CD4-positive, CD25-positive, alpha-beta regulatory T cell (primary cell): ENCODE results near the gene DHX58. TPM values are rescaled to one million over a fixed set of nuclear protein-coding genes. Genes with fewer than 3 reads are reported as not detected.
A peak's percentile ranks its signal among the peaks of the same experiment; 100 is the strongest.

Experiments
- ATAC-seq, 2 donors: fragments of 150-1000 bp; cut with Tn5 transposase; one replicate each; pipeline ENCODE4 v1.10.0; 2021; ENCODE audit warnings: low read depth in 2 of 2, moderate number of reproducible peaks in 2 of 2, moderate library complexity in 1 of 2
- DNase-seq, 3 donors: peaks; one replicate each; pipeline versions ENCODE4 v3.0.0 to v3.0.0-alpha.2; 2012 to 2022; ENCODE audit warnings: mixed read lengths in 1 of 3
- H3K27ac ChIP-seq: one replicate; pipeline ENCODE4 v1.7.0; 2013; ENCODE audit warnings: mild to moderate bottlenecking, low read length; ENCODE audit not compliant: insufficient read depth, poor library complexity, severe bottlenecking
- H3K27me3 ChIP-seq: one replicate; pipeline ENCODE4 v1.7.0; 2013; ENCODE audit warnings: low read length; ENCODE audit not compliant: control insufficient read depth, insufficient read depth
- H3K36me3 ChIP-seq: one replicate; pipeline ENCODE4 v1.7.0; 2013; ENCODE audit warnings: mild to moderate bottlenecking, low read length, moderate library complexity; ENCODE audit not compliant: control insufficient read depth, insufficient read depth
- H3K4me1 ChIP-seq: 2 replicates; pipeline ENCODE4 v1.7.0; 2013; ENCODE audit warnings: mild to moderate bottlenecking, low read length; ENCODE audit not compliant: insufficient read depth, control insufficient read depth, poor library complexity, severe bottlenecking
- H3K4me3 ChIP-seq: one replicate; pipeline ENCODE4 v1.7.0; 2013; ENCODE audit warnings: low read depth, mild to moderate bottlenecking, low read length, moderate library complexity
- H3K9me3 ChIP-seq, 2 experiments: 1 replicate in 1 of 2; 2 replicates in 1 of 2; pipeline ENCODE4 v1.7.0; 2013; ENCODE audit warnings: low read length in 2 of 2, mild to moderate bottlenecking in 1 of 2, moderate library complexity in 1 of 2; ENCODE audit not compliant: control insufficient read depth in 2 of 2
- H3K27ac Mint-ChIP-seq, 3 donors: one replicate each; pipeline ENCODE4 v1.8.0; 2020 to 2022; ENCODE audit warnings: mild to moderate bottlenecking in 3 of 3, mixed read lengths in 3 of 3, moderate library complexity in 2 of 3
- H3K27me3 Mint-ChIP-seq: one replicate; pipeline ENCODE4 v1.8.0; 2022; ENCODE audit warnings: mild to moderate bottlenecking, mixed read lengths
- H3K36me3 Mint-ChIP-seq: one replicate; pipeline ENCODE4 v1.8.0; 2020; ENCODE audit warnings: mixed read lengths
- H3K4me1 Mint-ChIP-seq, 4 donors: one replicate each; pipeline ENCODE4 v1.8.0; 2020 to 2022; ENCODE audit warnings: mixed read lengths in 4 of 4, mild to moderate bottlenecking in 1 of 4
- H3K4me3 Mint-ChIP-seq, 4 donors: one replicate each; pipeline ENCODE4 v1.8.0; 2020 to 2022; ENCODE audit warnings: mild to moderate bottlenecking in 4 of 4, mixed read lengths in 4 of 4, moderate library complexity in 3 of 4
- H3K9me3 Mint-ChIP-seq, 7 donors: one replicate each; pipeline ENCODE4 v1.8.0; 2020 to 2022; ENCODE audit warnings: mixed read lengths in 7 of 7, mild to moderate bottlenecking in 3 of 7, moderate library complexity in 2 of 7
- polyA plus RNA-seq, 4 donors: library from polyadenylated mRNA; unstranded; fragments of 300-500 nt; fragmentation: Illumina TruSeq; gene quantifications; one replicate each; pipeline ENCODE4 v1.2.3, GENCODE V29; 2021
- total RNA-seq: library from RNA; stranded (reverse); gene quantifications from one replicate; pipeline ENCODE4 v1.2.3, GENCODE V29; 2022

DHX58 gene
- total and polyA plus RNA-seq, 5 donors from 2014 or later, result 7.2 to 24.4 (median 16.0) TPM

GRCh38 chr17:42092939-42093338 is 19.6 kb downstream of the DHX58 start:
- H3K36me3 Mint-ChIP-seq, result no peaks in the 10 kb centered on the region
- H3K4me1 ChIP-seq, result peaks cover 4% of the 10 kb centered on the region
- no peak for ATAC-seq
- no peak overlapping the region for H3K27ac ChIP-seq
- H3K36me3 ChIP-seq, result no peaks in the 10 kb centered on the region
- H3K27ac Mint-ChIP-seq, result no peak overlapping the region
- no peaks in the 10 kb centered on the region for H3K9me3 ChIP-seq
- no peak for DNase-seq
- H3K27me3 ChIP-seq, result peaks cover 9% of the 10 kb centered on the region
- H3K4me1 Mint-ChIP-seq, result peaks cover 0 to 6% (median under 1%) of the 10 kb centered on the region in 4 donors
- no peak overlapping the region for H3K4me3 Mint-ChIP-seq
- H3K9me3 Mint-ChIP-seq, result peaks cover 0 to 1% (median 0%) of the 10 kb centered on the region in 7 donors
- H3K4me3 ChIP-seq, result no peak overlapping the region
- H3K27me3 Mint-ChIP-seq, result peaks cover 27% of the 10 kb centered on the region

- H3K9me3 Mint-ChIP-seq, result peaks cover 0 to 1% (median 0%) of the 10 kb centered on the region in 7 donors
- H3K4me3 Mint-ChIP-seq, result no peak overlapping the region
- no peaks in the 10 kb centered on the region for H3K36me3 Mint-ChIP-seq
- peaks cover 18% of the 10 kb centered on the region for H3K27me3 Mint-ChIP-seq
- no peak for DNase-seq
- Histone ChIP-seq H3K4me1 (no peaks in the 10 kb centered on the region), H3K9me3 (no peaks in the 10 kb centered on the region), H3K27me3 (peaks cover 4% of the 10 kb centered on the region), H3K27ac (no peak overlapping the region), H3K36me3 (no peaks in the 10 kb centered on the region), H3K4me3 (no peak overlapping the region)
- H3K4me1 Mint-ChIP-seq, result no peaks in the 10 kb centered on the region
- no peak for ATAC-seq
- peak overlapping the region in 2 of 3 donors; percentile 11 to 49 for H3K27ac Mint-ChIP-seq
These were observed 21.3 kb downstream of the DHX58 start for GRCh38 chr17:42090964-42091790.

GRCh38 chr17:42088736-42089135 is 23.8 kb downstream of the DHX58 start:
- no peak for ATAC-seq
- Mint-ChIP-seq H3K27ac (no peak overlapping the region), H3K4me1 (no peaks in the 10 kb centered on the region), H3K4me3 (no peak overlapping the region), H3K36me3 (no peaks in the 10 kb centered on the region), H3K9me3 (peaks cover 0 to 1% (median 0%) of the 10 kb centered on the region in 7 donors), H3K27me3 (peaks cover 14% of the 10 kb centered on the region)
- DNase-seq, result no peak
- H3K9me3 ChIP-seq, result no peaks in the 10 kb centered on the region
- H3K4me3 ChIP-seq, result no peak overlapping the region
- H3K36me3 ChIP-seq, result no peaks in the 10 kb centered on the region
- no peak overlapping the region for H3K27ac ChIP-seq
- peaks cover 4% of the 10 kb centered on the region for H3K27me3 ChIP-seq
- no peaks in the 10 kb centered on the region for H3K4me1 ChIP-seq

- Mint-ChIP-seq H3K27ac (no peak overlapping the region), H3K4me3 (no peak overlapping the region), H3K36me3 (no peaks in the 10 kb centered on the region), H3K9me3 (peaks cover 0 to 1% (median 0%) of the 10 kb centered on the region in 7 donors), H3K4me1 (no peaks in the 10 kb centered on the region), H3K27me3 (peaks cover 14% of the 10 kb centered on the region)
- Histone ChIP-seq H3K4me3 (no peak overlapping the region), H3K36me3 (no peaks in the 10 kb centered on the region), H3K4me1 (no peaks in the 10 kb centered on the region), H3K27ac (no peak overlapping the region), H3K27me3 (peaks cover 4% of the 10 kb centered on the region), H3K9me3 (no peaks in the 10 kb centered on the region)
- ATAC-seq (no peak), DNase-seq (no peak)
These were observed 24.5 kb downstream of the DHX58 start for GRCh38 chr17:42087736-42088705.

GRCh38 chr17:42087042-42087701 is 25.3 kb downstream of the DHX58 start:
- Histone ChIP-seq H3K27me3 (peaks cover 4% of the 10 kb centered on the region), H3K36me3 (no peaks in the 10 kb centered on the region), H3K4me3 (no peak overlapping the region), H3K27ac (no peak overlapping the region), H3K4me1 (no peaks in the 10 kb centered on the region), H3K9me3 (no peaks in the 10 kb centered on the region)
- Mint-ChIP-seq H3K4me1 (no peaks in the 10 kb centered on the region), H3K4me3 (no peak overlapping the region), H3K27me3 (peaks cover 14% of the 10 kb centered on the region), H3K27ac (no peak overlapping the region), H3K36me3 (no peaks in the 10 kb centered on the region), H3K9me3 (peaks cover 0 to under 1% (median 0%) of the 10 kb centered on the region in 7 donors)
- DNase-seq (no peak), ATAC-seq (no peak)

GRCh38 chr17:42081516-42082129 is 30.9 kb downstream of the DHX58 start:
- no peaks in the 10 kb centered on the region for H3K36me3 ChIP-seq
- H3K27me3 ChIP-seq, result no peaks in the 10 kb centered on the region
- no peak for DNase-seq
- peaks cover 13% of the 10 kb centered on the region for H3K27me3 Mint-ChIP-seq
- H3K27ac Mint-ChIP-seq, result no peak overlapping the region
- H3K4me1 ChIP-seq, result no peaks in the 10 kb centered on the region
- H3K4me3 ChIP-seq, result no peak overlapping the region
- no peak for ATAC-seq
- H3K4me3 Mint-ChIP-seq, result no peak overlapping the region
- no peaks in the 10 kb centered on the region for H3K9me3 Mint-ChIP-seq
- no peak overlapping the region for H3K27ac ChIP-seq
- H3K4me1 Mint-ChIP-seq, result no peaks in the 10 kb centered on the region
- no peaks in the 10 kb centered on the region for H3K36me3 Mint-ChIP-seq
- no peaks in the 10 kb centered on the region for H3K9me3 ChIP-seq

- no peak for DNase-seq
- no peaks in the 10 kb centered on the region for H3K36me3 ChIP-seq
- no peak for ATAC-seq
- no peak overlapping the region for H3K4me3 Mint-ChIP-seq
- no peaks in the 10 kb centered on the region for H3K9me3 ChIP-seq
- no peak overlapping the region for H3K4me3 ChIP-seq
- no peaks in the 10 kb centered on the region for H3K4me1 Mint-ChIP-seq
- no peak overlapping the region for H3K27ac ChIP-seq
- H3K27ac Mint-ChIP-seq, result no peak overlapping the region
- H3K27me3 Mint-ChIP-seq, result peaks cover 14% of the 10 kb centered on the region
- H3K27me3 ChIP-seq, result no peaks in the 10 kb centered on the region
- no peaks in the 10 kb centered on the region for H3K4me1 ChIP-seq
- no peaks in the 10 kb centered on the region for H3K36me3 Mint-ChIP-seq
- no peaks in the 10 kb centered on the region for H3K9me3 Mint-ChIP-seq
These were observed 33.0 kb downstream of the DHX58 start for GRCh38 chr17:42079541-42079940.
